T-cell (primary cell): ENCODE data around the gene ARHGEF4. TPM values are rescaled to one million over a fixed set of nuclear protein-coding genes. Genes with fewer than 3 reads are reported as not detected.
A peak's percentile ranks its signal among the peaks of the same experiment; 100 is the strongest.

Experiments
- ATAC-seq, 4 experiments: fragments of 200-7000 bp in 3 of 4; fragments of 150-1000 bp in 1 of 4; cut with Tn5 transposase; replicated peaks in 1 of 4; 1 replicate in 3 of 4; 2 replicates in 1 of 4; pipeline ENCODE4 v1.10.0; 2021; ENCODE audit warnings: moderate library complexity in 3 of 4, mild to moderate bottlenecking in 2 of 4, moderate number of reproducible peaks in 1 of 4
- CTCF ChIA-PET, 2 donors: fragments of 300-600 bp; sonication (Branson Sonifier 250); formaldehyde crosslinking; loops; one replicate each; lab custom pipeline; 2022; ENCODE audit warnings: antibody characterized with exemption in 2 of 2; lab: Charles Lee
- POLR2A ChIA-PET, 2 donors: fragments of 300-600 bp; sonication (Branson Sonifier 250); formaldehyde crosslinking; loops; one replicate each; lab custom pipeline; 2022; ENCODE audit warnings: antibody characterized with exemption in 2 of 2; lab: Charles Lee
- DNase-seq, 35 experiments: peaks; one replicate each; pipeline versions ENCODE4 v3.0.0 to v3.0.0-alpha.2; 2013 to 2023
- H3K27ac ChIP-seq: one replicate; pipeline ENCODE4 v1.5.1; 2013; ENCODE audit warnings: low read length
- H3K27me3 ChIP-seq, 2 experiments: replicated peaks in 1 of 2; 1 replicate in 1 of 2; 2 replicates in 1 of 2; pipeline versions ENCODE4 v1.6.1 to v1.7.0; 2013; ENCODE audit warnings: low read length in 1 of 2, mixed read lengths in 1 of 2; ENCODE audit not compliant: control insufficient read depth in 2 of 2, insufficient read depth in 2 of 2; ENCODE audit errors: extremely low read depth in 1 of 2
- H3K36me3 ChIP-seq, 2 donors: 1 replicate in 1 of 2; 2 replicates in 1 of 2; pipeline versions ENCODE4 v1.6.1 to v1.7.0; 2013; ENCODE audit warnings: low read length in 1 of 2; ENCODE audit not compliant: control insufficient read depth in 2 of 2, insufficient read depth in 1 of 2; ENCODE audit errors: extremely low read depth in 1 of 2
- H3K4me1 ChIP-seq, 2 experiments: 1 replicate in 1 of 2; 2 replicates in 1 of 2; pipeline versions ENCODE4 v1.6.1 to v1.7.0; 2013; ENCODE audit warnings: low read length in 2 of 2, mixed read lengths in 1 of 2; ENCODE audit not compliant: insufficient read depth in 2 of 2, control insufficient read depth in 1 of 2; ENCODE audit errors: extremely low read depth in 1 of 2
- H3K4me3 ChIP-seq, 2 donors: 1 replicate in 1 of 2; 2 replicates in 1 of 2; pipeline versions ENCODE4 v1.5.1 to v1.7.0; 2013; ENCODE audit warnings: mild to moderate bottlenecking in 2 of 2, low read length in 1 of 2, moderate library complexity in 1 of 2; ENCODE audit not compliant: control insufficient read depth in 1 of 2; ENCODE audit errors: extremely low read depth in 1 of 2
- H3K9me3 ChIP-seq: 2 replicates; pipeline ENCODE4 v1.7.0; 2013
- H3K27ac Mint-ChIP-seq, 2 donors: one replicate each; pipeline ENCODE4 v1.8.0; 2020 to 2021; ENCODE audit warnings: mild to moderate bottlenecking in 2 of 2, mixed read lengths in 2 of 2
- H3K27me3 Mint-ChIP-seq, 2 donors: one replicate each; pipeline ENCODE4 v1.8.0; 2021 to 2022; ENCODE audit warnings: mixed read lengths in 2 of 2
- H3K36me3 Mint-ChIP-seq: one replicate; pipeline ENCODE4 v1.8.0; 2021; ENCODE audit warnings: mixed read lengths
- H3K4me1 Mint-ChIP-seq, 3 donors: one replicate each; pipeline ENCODE4 v1.8.0; 2020 to 2022; ENCODE audit warnings: mixed read lengths in 3 of 3, mild to moderate bottlenecking in 1 of 3
- H3K4me3 Mint-ChIP-seq, 3 donors: one replicate each; pipeline ENCODE4 v1.8.0; 2020 to 2022; ENCODE audit warnings: mild to moderate bottlenecking in 3 of 3, mixed read lengths in 3 of 3, moderate library complexity in 3 of 3
- H3K9me3 Mint-ChIP-seq, 3 donors: one replicate each; pipeline ENCODE4 v1.8.0; 2020 to 2022; ENCODE audit warnings: mixed read lengths in 3 of 3
- WGBS: methylation state at CpG from one replicate; pipeline ENCODE4 v1.1.5; 2013; ENCODE audit warnings: missing lambda C conversion rate; ENCODE audit not compliant: insufficient coverage; 5-methylcytosine and 5-hydroxymethylcytosine counted together
- total RNA-seq, 35 experiments: library from RNA in 6 of 35; stranded (reverse) in 6 of 35; fragments of 120-200 nt in 1 of 35; gene quantifications; one replicate each; pipeline versions ENCODE4 v1.2.1 to v1.2.4 and lab custom pipeline; 2013 to 2026

The ARHGEF4 gene
- total RNA-seq, 5 donors from 2014 or later (not counting 1 experiment from before 2014, with no cell fraction given): 2.9 to 5.3 (median 4.4) TPM

DNA sequence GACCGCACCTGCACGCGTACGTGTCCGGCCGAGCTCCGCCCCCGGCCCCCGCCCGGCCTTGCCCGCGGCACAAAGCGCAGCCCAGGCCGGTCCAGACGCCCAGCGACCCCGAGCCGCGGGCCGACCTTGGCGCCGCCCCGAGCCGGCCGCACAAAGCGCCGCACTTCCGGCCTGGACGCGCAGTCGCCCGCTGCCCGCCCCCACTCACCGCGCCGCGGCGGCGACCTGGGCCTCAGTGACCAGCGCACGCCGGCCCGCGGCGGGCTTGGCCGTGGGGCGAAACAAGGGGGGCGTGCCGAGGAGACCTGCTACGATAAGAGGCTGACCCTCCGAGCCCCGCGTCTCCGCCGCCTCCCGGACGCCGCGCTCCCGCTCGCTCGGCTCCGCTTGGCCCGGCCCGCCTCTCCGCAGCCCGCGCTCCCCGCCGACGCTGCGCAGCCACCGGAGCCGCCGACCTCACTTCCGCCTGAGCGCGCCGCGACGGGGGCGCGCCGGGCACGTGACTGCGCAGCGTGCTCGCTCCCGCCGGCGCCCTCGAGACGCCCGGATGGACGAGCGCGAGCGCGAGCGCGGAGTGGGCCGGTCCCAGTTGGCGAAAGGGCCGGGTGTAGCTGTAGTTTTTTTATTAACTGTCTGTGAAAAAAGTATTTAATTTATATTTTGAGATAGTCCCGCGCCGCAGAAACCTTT is 256.4 kb downstream of the ARHGEF4 start, which contains the start of gene FAM168B:
Gene FAM168B (minus strand): TSS at position 455 of the 690 bp plus-strand sequence. CDS start 10,814 bp downstream, outside the sequence.
- Histone ChIP-seq H3K36me3 (peaks cover 0 to 9% of the 10 kb centered on the region in 2 donors), H3K4me1 (peaks cover 3 to 30% of the 10 kb centered on the region in 2 experiments), H3K27ac (peak within 1 kb of the TSS; percentile 79), H3K9me3 (no peaks in the 10 kb centered on the region), H3K4me3 (peak within 1 kb of the TSS; percentile 85 to 96), H3K27me3 (no peaks in the 10 kb centered on the region)
- peak within 1 kb of the TSS; percentile 94 to 97 for H3K27ac Mint-ChIP-seq
- ChIA-PET CTCF (interaction anchor here in 1 of 2 donors (0.8 to 2.3 kb wide), 6 partner anchors 12 to 399 kb away, joined by 3 to 16 read pairs (median 3); partner anchors contain the start of genes MZT2A and PLEKHB2), POLR2A (interaction anchor here (0.5 to 1.6 kb wide), 8 partner anchors 10 to 411 kb away, joined by 3 to 16 read pairs (median 3); partner anchors contain the start of gene PLEKHB2 (in 1 of the 2))
- peaks cover 21 to 41% (median 24%) of the 10 kb centered on the region in 3 donors for H3K4me1 Mint-ChIP-seq
- H3K9me3 Mint-ChIP-seq: no peaks in the 10 kb centered on the region
- ATAC-seq (peak; percentile 88 to 91 (median 90)), DNase-seq (peak; percentile 76 to 96 (median 86))
- no peaks in the 10 kb centered on the region for H3K27me3 Mint-ChIP-seq
- WGBS: under 1% methylated on average over 107 of the region's 107 CpGs
- H3K36me3 Mint-ChIP-seq: peaks cover 5% of the 10 kb centered on the region
- peak within 1 kb of the TSS; percentile 88 to 94 (median 92) for H3K4me3 Mint-ChIP-seq

- Mint-ChIP-seq H3K9me3 (no peaks in the 10 kb centered on the region), H3K36me3 (peaks cover under 1% of the 10 kb centered on the region), H3K27me3 (no peaks in the 10 kb centered on the region), H3K4me3 (peak overlapping the region; percentile 88 to 94 (median 92)), H3K27ac (peak overlapping the region; percentile 94 to 97), H3K4me1 (peaks cover 18 to 35% (median 20%) of the 10 kb centered on the region in 3 donors)
- peak overlapping the region; percentile 85 to 96 for H3K4me3 ChIP-seq
- peaks cover 0 to 3% of the 10 kb centered on the region in 2 donors for H3K36me3 ChIP-seq
- H3K4me1 ChIP-seq: peaks cover 3 to 30% of the 10 kb centered on the region in 2 experiments
- ChIA-PET POLR2A (interaction anchor here (0.6 to 1.6 kb wide), 7 partner anchors 9 to 410 kb away, joined by 3 to 16 read pairs (median 4); partner anchors contain the start of gene PLEKHB2 (in 1 of the 2)), CTCF (interaction anchor here in 1 of 2 donors (0.6 to 2.3 kb wide), 6 partner anchors 11 to 399 kb away, joined by 3 to 16 read pairs (median 3); partner anchors contain the start of genes MZT2A and PLEKHB2)
- H3K27me3 ChIP-seq: no peaks in the 10 kb centered on the region
- WGBS: 13% methylated on average over 28 of the region's 37 CpGs
- peak in 4 of 35 experiments; percentile 4 to 67 (median 60) for DNase-seq
- no peaks in the 10 kb centered on the region for H3K9me3 ChIP-seq
- peak overlapping the region; percentile 79 for H3K27ac ChIP-seq
- peak; percentile 74 to 83 (median 80) for ATAC-seq
These were observed 257.2 kb downstream of the ARHGEF4 start for GRCh38 chr2:131093696-131094462.

DNA sequence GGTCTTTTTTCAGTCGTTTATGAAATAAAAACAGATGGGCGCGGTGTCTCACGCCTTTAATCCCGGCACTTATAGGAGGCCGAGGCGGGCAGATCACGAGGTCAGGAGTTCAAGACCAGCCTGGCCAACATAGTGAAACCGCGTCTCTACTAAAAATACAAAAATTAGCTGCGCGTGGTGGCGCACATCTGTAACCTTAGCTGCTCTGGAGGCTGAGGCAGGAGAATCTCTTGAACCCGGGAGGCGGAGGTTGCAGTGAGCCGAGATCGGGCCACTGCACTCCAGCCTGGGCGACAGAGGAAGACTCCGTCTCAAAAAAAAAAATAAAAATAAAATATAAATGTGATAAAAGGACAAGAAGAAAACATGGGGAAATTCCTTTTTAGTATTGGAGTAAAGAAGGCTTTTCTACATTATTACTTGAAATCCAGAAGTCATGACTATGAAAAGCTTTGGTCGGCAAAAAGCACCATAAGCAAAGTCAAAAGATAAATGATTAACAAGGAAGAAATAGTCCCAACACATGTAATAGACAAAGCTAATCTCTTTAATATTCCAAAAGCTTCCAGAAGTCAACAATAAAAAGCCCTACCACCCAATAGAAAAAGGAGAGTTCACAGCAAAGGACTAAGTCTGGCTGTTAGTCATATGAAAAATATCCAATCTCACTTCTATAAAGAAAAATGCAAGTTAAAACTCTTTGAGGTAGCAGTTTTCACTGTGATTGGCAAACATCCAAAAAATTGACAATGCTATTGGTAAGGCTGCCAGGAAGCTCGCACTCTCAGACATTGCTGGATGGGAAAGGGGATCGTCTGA is 258.0 kb downstream of the ARHGEF4 start:
- peaks cover 3 to 30% of the 10 kb centered on the region in 2 experiments for H3K4me1 ChIP-seq
- CTCF ChIA-PET: interaction anchor here in 1 of 2 donors (0.6 kb wide), 1 partner anchor 907 kb away, joined by 3 read pairs; no protein-coding TSS in a partner anchor
- Mint-ChIP-seq H3K4me1 (peaks cover 18 to 29% (median 18%) of the 10 kb centered on the region in 3 donors), H3K27me3 (no peaks in the 10 kb centered on the region), H3K27ac (peak overlapping the region; percentile 94 to 97), H3K4me3 (peak overlapping the region; percentile 88 to 94 (median 92)), H3K36me3 (no peaks in the 10 kb centered on the region), H3K9me3 (no peaks in the 10 kb centered on the region)
- peak overlapping the region in 1 of 2 donors; percentile 96 for H3K4me3 ChIP-seq
- POLR2A ChIA-PET: interaction anchor here (0.6 to 0.7 kb wide), 2 partner anchors 10 kb away, joined by 3 to 4 read pairs; partner anchors contain the start of gene PLEKHB2 (in 1 of the 2)
- no peak overlapping the region for H3K27ac ChIP-seq
- WGBS: 84% methylated on average over 15 of the region's 22 CpGs
- no peaks in the 10 kb centered on the region for H3K27me3 ChIP-seq
- H3K36me3 ChIP-seq: no peaks in the 10 kb centered on the region
- no peak for DNase-seq
- no peak for ATAC-seq
- no peaks in the 10 kb centered on the region for H3K9me3 ChIP-seq

Other genes with a start within 250 kb of the ARHGEF4 start
- gene CFC1, start 237.3 kb upstream of the ARHGEF4 start, total RNA-seq: not detected
- gene POTEJ, start 225.5 kb upstream of the ARHGEF4 start, total RNA-seq: not detected
- not detected for gene GPR148, start 107.8 kb upstream of the ARHGEF4 start, total RNA-seq
- not detected for gene AMER3, start 81.4 kb upstream of the ARHGEF4 start, total RNA-seq